Measurements from ENCODE around the gene PLXNA2. TPM values are rescaled to one million over a fixed set of nuclear protein-coding genes. Genes with fewer than 3 reads are reported as not detected.

PLXNA2 gene
- polyA plus RNA-seq, 2 of the 4 experiments (the other 2 are of a cell fraction): 0.36 to 0.87 TPM

DNA sequence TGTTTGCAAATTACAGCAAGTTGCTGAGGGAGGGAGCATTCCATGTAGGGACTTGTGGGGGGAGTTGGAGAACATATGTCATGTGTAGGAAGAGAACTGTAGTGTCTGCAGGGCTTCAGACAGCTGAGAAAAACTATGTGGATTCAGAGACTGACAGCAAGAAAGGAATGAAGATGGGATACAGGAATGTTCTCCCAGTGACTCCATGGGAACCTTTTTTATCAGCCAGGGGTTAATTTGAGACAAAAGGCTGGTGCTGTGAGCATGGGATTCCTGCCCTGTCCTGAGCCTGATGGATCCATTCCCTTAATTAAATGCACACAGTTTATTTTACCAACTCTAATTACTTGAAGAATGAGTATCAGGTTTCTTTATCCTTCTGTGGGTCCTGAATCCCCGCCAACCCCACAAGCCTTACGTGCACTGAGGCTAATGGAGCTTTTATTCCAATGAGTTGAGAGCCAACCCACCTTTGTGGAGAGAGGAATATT, 26.5 kb upstream of the PLXNA2 start:
- H3K4me1 ChIP-seq: no peaks in the 10 kb centered on the region
- FAIRE-seq: no peak
- H3K4me2 ChIP-seq: no peak overlapping the region
- POLR2A ChIA-PET: no interaction called here
- DNase-seq (ENCODE audit: low read depth in 1 of 2, low spot score in 1 of 2): no peak
- CTCF ChIA-PET: interaction anchor here (1.7 kb wide), 2 partner anchors 12 to 248 kb away, joined by 4 to 6 read pairs; no protein-coding TSS in a partner anchor
- TF ChIP-seq MYC (IDR thresholded peaks at IDR 0.05; ENCODE audit: borderline replicate concordance, low read length): no peak
- no peak for TF ChIP-seq EHF (CRISPR knock-in tag; IDR thresholded peaks at IDR 0.05)
- no peak for TF ChIP-seq HOXA7 (CRISPR knock-in tag; IDR thresholded peaks at IDR 0.05)
- TF ChIP-seq TFCP2L1 (CRISPR knock-in tag; IDR thresholded peaks at IDR 0.05): no peak
- no peak for TF ChIP-seq KDM5A (IDR thresholded peaks at IDR 0.05)
- no peak for TF ChIP-seq ZC3H11A (IDR thresholded peaks at IDR 0.05)
- no peak for TF ChIP-seq KDM1A (IDR thresholded peaks at IDR 0.05; ENCODE audit: low read depth)
- TF ChIP-seq, protein P1, sequence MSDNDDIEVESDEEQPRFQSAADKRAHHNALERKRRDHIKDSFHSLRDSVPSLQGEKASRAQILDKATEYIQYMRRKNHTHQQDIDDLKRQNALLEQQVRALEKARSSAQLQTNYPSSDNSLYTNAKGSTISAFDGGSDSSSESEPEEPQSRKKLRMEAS (IDR thresholded peaks at IDR 0.05): no peak
- TF ChIP-seq GATA3 (IDR thresholded peaks at IDR 0.05; ENCODE audit: borderline replicate concordance): no peak
- no peak for TF ChIP-seq FOSL2 (IDR thresholded peaks at IDR 0.05)
- TF ChIP-seq FOSL2 (CRISPR knock-in tag; IDR thresholded peaks at IDR 0.05): no peak
- TF ChIP-seq ZFP36 (IDR thresholded peaks at IDR 0.05; ENCODE audit: borderline replicate concordance, partially characterized antibody): no peak
- no peak for TF ChIP-seq FOXS1 (CRISPR knock-in tag; IDR thresholded peaks at IDR 0.05)
- no peak for TF ChIP-seq CHD2 (IDR thresholded peaks at IDR 0.05; ENCODE audit: low read length, partially characterized antibody)
- WGBS (ENCODE audit: missing lambda C conversion rate): 2% methylated on average over 2 of the region's 2 CpGs
- H3K27ac ChIP-seq: no peak overlapping the region
- H3K9me3 ChIP-seq: no peaks in the 10 kb centered on the region
- no peak for ATAC-seq
- no peak overlapping the region for H3K4me3 ChIP-seq

DNA sequence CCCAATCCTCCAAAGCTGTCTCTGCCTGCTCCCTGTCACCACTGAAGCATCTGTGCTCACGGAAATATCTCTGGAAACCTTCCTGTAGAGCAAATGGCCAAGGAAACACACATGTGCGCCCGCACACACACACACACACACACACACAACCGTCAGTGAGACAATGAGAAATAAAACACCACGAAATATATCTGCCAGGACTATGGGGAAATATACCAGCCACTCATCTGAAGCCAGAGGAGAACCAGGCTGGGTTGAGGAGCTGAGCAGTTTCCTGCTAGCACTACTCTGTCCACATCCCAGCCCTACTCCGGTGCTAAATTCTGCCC, 25.1 kb upstream of the PLXNA2 start:
- WGBS (ENCODE audit: missing lambda C conversion rate): 20% methylated on average over 6 of the region's 6 CpGs
- TF ChIP-seq BHLHE40 (IDR thresholded peaks at IDR 0.05; ENCODE audit: low read depth, low read length) (no peak), JUNB (IDR thresholded peaks at IDR 0.05) (no peak), HEYL (CRISPR knock-in tag; IDR thresholded peaks at IDR 0.05) (no peak), HDAC2 (IDR thresholded peaks at IDR 0.05) (no peak), ZSCAN20 (CRISPR knock-in tag; IDR thresholded peaks at IDR 0.05) (no peak), FOSL2 (IDR thresholded peaks at IDR 0.05) (no peak), FOSL2 (CRISPR knock-in tag; IDR thresholded peaks at IDR 0.05) (no peak), PHF8 (IDR thresholded peaks at IDR 0.05; ENCODE audit: borderline replicate concordance, low read depth) (no peak), RARB (CRISPR knock-in tag; IDR thresholded peaks at IDR 0.05) (no peak)
- TF ChIP-seq, protein P2, sequence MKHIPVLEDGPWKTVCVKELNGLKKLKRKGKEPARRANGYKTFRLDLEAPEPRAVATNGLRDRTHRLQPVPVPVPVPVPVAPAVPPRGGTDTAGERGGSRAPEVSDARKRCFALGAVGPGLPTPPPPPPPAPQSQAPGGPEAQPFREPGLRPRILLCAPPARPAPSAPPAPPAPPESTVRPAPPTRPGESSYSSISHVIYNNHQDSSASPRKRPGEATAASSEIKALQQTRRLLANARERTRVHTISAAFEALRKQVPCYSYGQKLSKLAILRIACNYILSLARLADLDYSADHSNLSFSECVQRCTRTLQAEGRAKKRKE (CRISPR knock-in tag; IDR thresholded peaks at IDR 0.05; ENCODE audit: low read depth): no peak
- Histone ChIP-seq H3K4me2 (no peak overlapping the region), H3K27ac (no peak overlapping the region), H3K9me3 (no peaks in the 10 kb centered on the region), H3K4me3 (no peak overlapping the region), H3K4me1 (no peaks in the 10 kb centered on the region)
- ChIA-PET CTCF (interaction anchor here (0.6 to 2.6 kb wide), 4 partner anchors 9 to 247 kb away, joined by 3 to 12 read pairs (median 4); partner anchors contain the start of gene PLXNA2), POLR2A (interaction anchor here (0.6 kb wide), 1 partner anchor 223 kb away, joined by 3 read pairs; no protein-coding TSS in a partner anchor)
- ATAC-seq: peak in 1 of 2 experiments; percentile 43; a peak in 2 of 6 replicates
- DNase-seq (ENCODE audit: low read depth in 1 of 2, low spot score in 1 of 2): no peak
- no peak for FAIRE-seq

DNA sequence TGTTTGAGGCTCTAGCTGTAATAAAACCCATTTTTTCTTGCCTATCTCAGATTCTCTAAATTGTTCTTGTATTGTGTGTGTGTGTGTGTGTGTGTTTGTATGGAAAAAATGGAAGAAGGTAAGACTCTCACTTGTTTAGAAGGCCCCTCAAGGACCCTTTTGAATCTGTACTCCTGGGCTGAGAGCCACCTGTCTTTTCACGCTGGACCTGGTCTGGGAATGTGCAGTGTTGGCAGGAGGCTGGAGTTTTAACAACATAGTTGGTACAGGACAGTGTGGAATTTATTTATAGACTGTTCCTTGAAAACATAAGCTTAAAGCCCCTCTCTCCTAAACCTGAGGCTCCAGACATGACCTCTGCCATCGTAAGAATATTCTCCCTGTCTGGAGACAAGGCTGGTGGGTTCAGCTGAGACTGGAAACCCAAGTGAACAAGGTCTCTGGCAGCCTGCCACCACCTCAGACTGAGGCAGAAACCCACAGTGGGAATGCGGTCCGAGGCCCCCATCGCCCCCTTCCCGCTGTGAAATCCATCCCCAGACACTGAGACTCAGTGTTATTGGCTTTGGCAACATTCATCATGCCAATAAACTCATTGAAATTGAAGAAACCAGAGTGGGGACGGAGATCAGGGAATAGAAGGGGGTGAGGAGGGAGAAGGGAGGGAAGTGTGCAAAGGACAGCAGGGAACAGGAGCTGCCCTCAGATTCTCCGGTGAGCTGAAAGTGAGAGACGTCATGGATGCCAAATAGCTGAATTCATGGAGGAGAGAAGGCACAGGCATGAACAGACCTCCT, 24.6 kb upstream of the PLXNA2 start:
- Histone ChIP-seq H3K4me1 (no peaks in the 10 kb centered on the region), H3K9me3 (no peaks in the 10 kb centered on the region), H3K27ac (no peak overlapping the region), H3K4me2 (no peak overlapping the region), H3K4me3 (no peak overlapping the region)
- TF ChIP-seq ZNF302 (CRISPR knock-in tag; IDR thresholded peaks at IDR 0.05) (no peak), CEBPB (IDR thresholded peaks at IDR 0.05) (no peak)
- ATAC-seq (no peak; a peak in 1 of 6 replicates), FAIRE-seq (peak; percentile 7), DNase-seq (ENCODE audit: low read depth in 1 of 2, low spot score in 1 of 2) (no peak)
- WGBS (ENCODE audit: missing lambda C conversion rate): 3% methylated on average over 9 of the region's 9 CpGs
- ChIA-PET POLR2A (no interaction called here), CTCF (interaction anchor here (0.5 to 2.6 kb wide), 5 partner anchors 9 to 246 kb away, joined by 3 to 12 read pairs (median 3); partner anchors contain the start of gene PLXNA2)
